HCT116 (cell line): ENCODE results near the gene UNC45A.

ENCODE experiments used
- CTCF ChIP-seq, 3 experiments: fragments of 200-600 bp in 1 of 3; sonication (generic) in 1 of 3; IDR thresholded peaks in 2 of 3; conservative IDR thresholded peaks in 1 of 3; 2 replicates each; pipeline ENCODE4 v1.5.1; 2012 to 2017; ENCODE audit warnings: low read depth in 2 of 3, low read length in 2 of 3, antibody characterized with exemption in 1 of 3, borderline replicate concordance in 1 of 3, control low read depth in 1 of 3, mild to moderate bottlenecking in 1 of 3, mixed read lengths in 1 of 3, mixed run types in 1 of 3, moderate library complexity in 1 of 3; ENCODE audit not compliant: insufficient read depth in 1 of 3
- EZH2phosphoT487 ChIP-seq: fragments of 200-600 bp; IDR thresholded peaks from 2 replicates; pipeline ENCODE4 v1.6.1; 2018; ENCODE audit warnings: antibody characterized with exemption, borderline replicate concordance
- POLR2A ChIP-seq: IDR thresholded peaks from 2 replicates; pipeline ENCODE4 v1.7.0; 2011; ENCODE audit warnings: borderline replicate concordance; ENCODE audit not compliant: insufficient read depth, insufficient read length; ENCODE audit errors: extremely low read depth
- YY1 ChIP-seq: IDR thresholded peaks from 2 replicates; pipeline ENCODE4 v1.6.1; 2011; ENCODE audit warnings: low read length, low read depth, moderate library complexity, mild to moderate bottlenecking; ENCODE audit not compliant: insufficient replicate concordance; ENCODE audit errors: extremely low read depth

- TF ChIP-seq CTCF (IDR thresholded peaks at IDR 0.05 in 2 of 3, conservative IDR thresholded peaks at IDR 0.05 in 1 of 3; ENCODE audit: borderline replicate concordance in 1 of 3, insufficient read depth in 1 of 3, low read depth in 2 of 3, low read length in 2 of 3), result no peak
- TF ChIP-seq EZH2phosphoT487, result no peak
- no peak for TF ChIP-seq YY1
- TF ChIP-seq POLR2A, result no peak
Observed at GRCh38 chr15:90936823-90937222, 1.7 kb downstream of the UNC45A start.
